CD4-positive, alpha-beta T cell treated with Interleukin-17A for 4 hours (primary cell): Measurements from ENCODE around the gene TRUB2.

Experiments
- DNase-seq: peaks from one replicate; pipeline ENCODE4 v3.0.0-alpha.2; 2020; ENCODE audit warnings: mixed read lengths

Gene TRUB2

DNA sequence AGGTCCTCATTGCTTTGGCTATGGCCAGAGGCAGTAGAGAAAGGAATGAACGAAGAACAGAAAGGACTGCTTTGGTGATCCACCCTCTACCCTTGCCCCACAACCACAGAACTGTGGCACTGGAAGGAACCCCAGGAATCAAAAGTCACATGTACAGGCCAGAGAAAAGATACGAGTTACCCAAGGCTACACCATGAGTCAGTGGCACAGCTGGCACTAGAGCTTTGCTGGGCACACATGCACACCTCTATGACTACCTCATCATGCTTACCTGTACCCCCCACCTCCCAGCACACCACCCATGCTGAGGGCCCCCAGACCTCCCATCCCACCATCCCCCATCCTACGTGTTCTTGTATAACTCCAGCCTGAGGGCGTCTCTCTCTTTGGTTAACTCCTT lies 59.6 kb downstream of the TRUB2 start:
- DNase-seq, result no peak

DNA sequence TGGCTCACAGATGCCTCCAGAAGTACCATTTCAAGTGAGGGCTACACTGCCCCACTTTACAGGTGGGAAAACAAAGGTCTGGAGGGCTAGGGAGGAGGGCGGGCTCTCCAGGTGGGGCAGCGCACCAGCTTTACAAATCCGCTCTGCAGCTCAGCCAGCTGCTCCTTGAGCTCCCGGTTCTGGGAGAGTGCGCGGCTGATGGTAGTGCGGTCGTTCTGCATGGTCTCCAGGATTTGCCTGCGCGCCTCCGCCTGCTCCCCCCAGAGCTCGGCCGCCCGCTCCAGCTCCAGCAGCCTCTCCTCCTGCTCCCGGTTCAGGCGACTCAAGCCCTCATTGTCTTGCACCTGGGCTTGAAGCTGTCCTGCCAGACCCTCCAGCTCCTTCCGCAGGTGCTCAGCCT lies 61.9 kb downstream of the TRUB2 start:
- DNase-seq, result no peak

DNA sequence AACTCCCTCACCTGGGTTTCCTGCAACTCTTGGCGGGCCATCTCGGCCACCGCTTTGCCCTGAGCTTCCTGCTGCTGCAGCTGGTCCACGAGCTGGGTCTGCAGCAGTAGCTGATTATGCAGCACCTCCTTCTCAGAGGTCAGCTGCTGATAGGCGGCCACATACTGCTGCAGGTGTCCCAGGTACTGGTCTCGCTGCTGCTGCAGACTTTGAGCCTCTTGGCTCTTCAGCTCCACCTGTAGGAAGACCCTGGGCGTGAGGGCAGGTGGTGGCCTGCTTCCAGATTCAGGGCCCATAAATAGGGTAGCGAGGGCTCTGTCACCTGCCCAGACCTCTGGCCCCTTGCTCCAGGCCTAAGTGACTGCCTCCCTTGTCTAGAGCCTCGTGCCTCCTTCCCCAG lies 63.1 kb downstream of the TRUB2 start:
- no peak for DNase-seq

GRCh38 chr9:128258326-128258725 lies 63.9 kb downstream of the TRUB2 start:
- no peak for DNase-seq

DNA sequence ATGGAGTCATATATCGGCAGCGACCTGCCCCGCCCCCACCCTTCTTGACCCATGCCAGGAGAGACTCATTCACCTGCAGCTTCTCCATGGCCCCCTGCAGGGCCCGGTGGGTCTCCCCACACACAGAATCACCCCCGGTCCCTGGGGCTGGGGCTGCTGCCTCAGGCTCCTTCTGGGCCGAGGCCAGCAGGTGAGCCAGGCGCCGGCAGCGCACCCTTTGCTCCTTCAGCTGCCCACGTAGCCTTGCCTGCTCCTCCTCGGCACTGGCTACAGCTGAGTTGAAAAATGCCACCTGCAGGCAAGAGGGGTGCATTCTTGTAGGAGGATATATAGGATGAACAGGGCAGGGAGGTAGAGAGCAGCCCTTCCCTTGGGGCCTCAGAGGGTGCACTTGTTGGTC lies 64.3 kb downstream of the TRUB2 start:
- DNase-seq, result no peak

- DNase-seq, result no peak
These were observed 65.0 kb downstream of the TRUB2 start for GRCh38 chr9:128257086-128257825.
